WTC11 (cell line): ENCODE data around the gene ADCY1.

Experiments
- CREB1 ChIP-seq: sonication (generic); formaldehyde crosslinking; IDR thresholded peaks from 2 replicates; pipeline ENCODE4 v1.8.0; 2023; ENCODE audit warnings: mild to moderate bottlenecking, missing genetic modification reagents
- CREM ChIP-seq: sonication (generic); formaldehyde crosslinking; IDR thresholded peaks from 2 replicates; pipeline ENCODE4 v1.8.1; 2022; ENCODE audit warnings: mild to moderate bottlenecking, missing genetic modification reagents, moderate library complexity
- ETV6 ChIP-seq: sonication (generic); formaldehyde crosslinking; IDR thresholded peaks from 2 replicates; pipeline ENCODE4 v1.8.1; 2022; ENCODE audit warnings: mild to moderate bottlenecking, missing genetic modification reagents
- NFE2L1 ChIP-seq: sonication (generic); formaldehyde crosslinking; IDR thresholded peaks from 2 replicates; pipeline ENCODE4 v1.8.1; 2023; ENCODE audit warnings: missing genetic modification reagents
- SMAD4 ChIP-seq: sonication (generic); formaldehyde crosslinking; IDR thresholded peaks from 2 replicates; pipeline ENCODE4 v1.8.0; 2022; ENCODE audit warnings: mild to moderate bottlenecking, missing genetic modification reagents
- ZNF121 ChIP-seq: sonication (generic); formaldehyde crosslinking; IDR thresholded peaks from 2 replicates; pipeline ENCODE4 v1.8.0; 2023; ENCODE audit warnings: missing genetic modification reagents
- TF ChIP-seq, protein P1 (sequence below): fragments of 200-600 bp; IDR thresholded peaks from 2 replicates; pipeline ENCODE4 v1.8.0; 2022; ENCODE audit warnings: antibody characterized with exemption
- TF ChIP-seq, protein P2 (sequence below): sonication (generic); formaldehyde crosslinking; IDR thresholded peaks from 2 replicates; pipeline ENCODE4 v1.8.1; 2023; ENCODE audit warnings: mild to moderate bottlenecking, missing genetic modification reagents, moderate library complexity

DNA sequence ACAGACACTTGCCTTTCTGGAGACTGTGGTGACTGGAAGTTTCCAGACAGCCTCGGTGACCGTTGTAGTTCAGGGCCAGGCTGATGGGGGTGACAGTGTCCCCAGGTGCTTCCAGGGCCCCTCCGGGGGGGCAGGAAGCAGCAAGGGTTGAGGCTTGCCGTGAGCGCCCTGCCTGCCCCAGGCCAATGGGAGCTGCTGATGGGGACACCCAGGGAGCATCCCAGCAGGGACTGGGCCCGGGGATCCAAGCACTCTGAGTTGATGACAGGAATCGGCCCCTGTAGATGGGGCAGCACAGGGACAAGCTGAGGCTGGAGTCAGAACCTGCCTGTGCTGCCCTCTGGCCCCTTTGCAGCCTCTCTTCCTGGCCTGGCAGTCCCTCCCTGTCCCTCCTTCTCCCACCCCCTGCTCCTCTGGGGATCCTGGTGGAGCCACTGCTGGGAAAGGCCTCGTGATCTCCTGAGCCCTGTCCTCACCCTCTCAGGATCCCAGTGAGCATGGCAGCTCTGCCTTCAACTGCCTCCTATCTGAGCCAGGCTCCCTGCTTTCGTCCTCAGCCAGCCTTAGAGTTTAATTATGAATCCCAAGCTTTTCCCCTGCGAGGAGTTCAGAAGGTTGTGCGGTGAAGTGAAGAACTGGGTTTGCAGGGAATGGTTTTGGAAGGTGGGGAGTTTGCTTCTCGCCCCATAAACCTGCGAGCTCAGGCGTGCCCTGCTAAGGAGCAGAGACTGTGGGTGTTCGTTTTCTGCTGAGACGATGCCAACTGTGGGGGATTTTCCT, 84.7 kb downstream of the ADCY1 start:
- TF ChIP-seq, protein P1, sequence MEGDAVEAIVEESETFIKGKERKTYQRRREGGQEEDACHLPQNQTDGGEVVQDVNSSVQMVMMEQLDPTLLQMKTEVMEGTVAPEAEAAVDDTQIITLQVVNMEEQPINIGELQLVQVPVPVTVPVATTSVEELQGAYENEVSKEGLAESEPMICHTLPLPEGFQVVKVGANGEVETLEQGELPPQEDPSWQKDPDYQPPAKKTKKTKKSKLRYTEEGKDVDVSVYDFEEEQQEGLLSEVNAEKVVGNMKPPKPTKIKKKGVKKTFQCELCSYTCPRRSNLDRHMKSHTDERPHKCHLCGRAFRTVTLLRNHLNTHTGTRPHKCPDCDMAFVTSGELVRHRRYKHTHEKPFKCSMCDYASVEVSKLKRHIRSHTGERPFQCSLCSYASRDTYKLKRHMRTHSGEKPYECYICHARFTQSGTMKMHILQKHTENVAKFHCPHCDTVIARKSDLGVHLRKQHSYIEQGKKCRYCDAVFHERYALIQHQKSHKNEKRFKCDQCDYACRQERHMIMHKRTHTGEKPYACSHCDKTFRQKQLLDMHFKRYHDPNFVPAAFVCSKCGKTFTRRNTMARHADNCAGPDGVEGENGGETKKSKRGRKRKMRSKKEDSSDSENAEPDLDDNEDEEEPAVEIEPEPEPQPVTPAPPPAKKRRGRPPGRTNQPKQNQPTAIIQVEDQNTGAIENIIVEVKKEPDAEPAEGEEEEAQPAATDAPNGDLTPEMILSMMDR, result no peak
- TF ChIP-seq CREM (CRISPR knock-in tag) (no peak), CREB1 (no peak), ZNF121 (CRISPR knock-in tag) (no peak), NFE2L1 (CRISPR knock-in tag) (no peak), SMAD4 (CRISPR knock-in tag) (no peak), ETV6 (CRISPR knock-in tag) (no peak)
- TF ChIP-seq, protein P2, sequence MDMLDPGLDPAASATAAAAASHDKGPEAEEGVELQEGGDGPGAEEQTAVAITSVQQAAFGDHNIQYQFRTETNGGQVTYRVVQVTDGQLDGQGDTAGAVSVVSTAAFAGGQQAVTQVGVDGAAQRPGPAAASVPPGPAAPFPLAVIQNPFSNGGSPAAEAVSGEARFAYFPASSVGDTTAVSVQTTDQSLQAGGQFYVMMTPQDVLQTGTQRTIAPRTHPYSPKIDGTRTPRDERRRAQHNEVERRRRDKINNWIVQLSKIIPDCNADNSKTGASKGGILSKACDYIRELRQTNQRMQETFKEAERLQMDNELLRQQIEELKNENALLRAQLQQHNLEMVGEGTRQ (CRISPR knock-in tag), result no peak
